Bronchial epithelial cell (primary cell): ENCODE data around the gene RSPO3. TPM values are rescaled to one million over a fixed set of nuclear protein-coding genes. Genes with fewer than 3 reads are reported as not detected.
A peak's percentile ranks its signal among the peaks of the same experiment; 100 is the strongest.

Source experiments
- DNase-seq: peaks from one replicate; pipeline ENCODE4 v3.0.0-alpha.2; 2010; ENCODE audit warnings: low read depth
- FAIRE-seq: peaks from 2 replicates; lab custom pipeline; 2011; peaks lifted over from hg19 to GRCh38; lab: Jason Lieb, UNC
- H3K27me3 ChIP-seq: 2 replicates; pipeline ENCODE4 v1.5.1; 2011; ENCODE audit warnings: low read length; ENCODE audit not compliant: control insufficient read depth, insufficient read depth
- H3K36me3 ChIP-seq: 2 replicates; pipeline ENCODE4 v1.5.1; 2011; ENCODE audit warnings: low read length; ENCODE audit not compliant: control insufficient read depth, insufficient read depth
- H3K4me3 ChIP-seq: 2 replicates; pipeline ENCODE4 v1.5.1; 2011; ENCODE audit warnings: mild to moderate bottlenecking, low read depth, low read length, control low read depth
- CTCF ChIP-seq: IDR thresholded peaks from 2 replicates; pipeline ENCODE4 v1.5.1; 2011; ENCODE audit warnings: mild to moderate bottlenecking, moderate library complexity, low read length, control low read depth, inconsistent platforms; ENCODE audit not compliant: insufficient read depth, severe bottlenecking
- total RNA-seq: library from RNA; depleted of rRNA; stranded (reverse); fragments of >200 nt; gene quantifications from 2 replicates; pipeline ENCODE4 v1.2.1, GENCODE V29; 2014

RSPO3 gene
- total RNA-seq, result not detected in 2 replicates

- Histone ChIP-seq H3K4me3 (peak within 1 kb of the TSS; percentile 16), H3K27me3 (peaks cover 40% of the 10 kb centered on the region), H3K36me3 (no peaks in the 10 kb centered on the region)
- TF ChIP-seq CTCF, result no peak
- peak; percentile 11 for DNase-seq
- FAIRE-seq, result no peak
Observed at GRCh38 chr6:127118298-127119101, at the start of gene RSPO3. Gene RSPO3, plus strand, starts transcription at chr6:127118671. Its CDS starts 522 bp downstream, at chr6:127119193.

GRCh38 chr6:127069659-127070279 is 48.7 kb upstream of the RSPO3 start:
- FAIRE-seq (no peak), DNase-seq (peak; percentile 54)
- peak; percentile 41 for TF ChIP-seq CTCF

GRCh38 chr6:127073222-127073621 is 45.2 kb upstream of the RSPO3 start:
- FAIRE-seq (no peak), DNase-seq (no peak)
- Histone ChIP-seq H3K4me3 (no peak overlapping the region), H3K36me3 (no peaks in the 10 kb centered on the region), H3K27me3 (no peaks in the 10 kb centered on the region)
- no peak for TF ChIP-seq CTCF

More at GRCh38 chr6:127069659-127070279, 48.7 kb upstream of the RSPO3 start:
- no peak overlapping the region for H3K4me3 ChIP-seq
- H3K27me3 ChIP-seq, result no peaks in the 10 kb centered on the region
- no peaks in the 10 kb centered on the region for H3K36me3 ChIP-seq

- no peak for TF ChIP-seq CTCF
- Histone ChIP-seq H3K27me3 (no peaks in the 10 kb centered on the region), H3K36me3 (no peaks in the 10 kb centered on the region), H3K4me3 (no peak overlapping the region)
- no peak for DNase-seq
- no peak for FAIRE-seq
Observed at GRCh38 chr6:127076466-127076865, 42.0 kb upstream of the RSPO3 start.

- Histone ChIP-seq H3K27me3 (no peaks in the 10 kb centered on the region), H3K4me3 (no peak overlapping the region), H3K36me3 (no peaks in the 10 kb centered on the region)
- DNase-seq (peak; percentile 62), FAIRE-seq (no peak)
- no peak for TF ChIP-seq CTCF
Observed at GRCh38 chr6:127077886-127078285, 40.6 kb upstream of the RSPO3 start.
